ENCODE data around the gene SFN.
"Not testable (repeated sequence)": the region's sequence is repeated elsewhere in the genome, so short reads cannot be mapped to it uniquely, and the experiment has no call there.

The SFN gene

DNA sequence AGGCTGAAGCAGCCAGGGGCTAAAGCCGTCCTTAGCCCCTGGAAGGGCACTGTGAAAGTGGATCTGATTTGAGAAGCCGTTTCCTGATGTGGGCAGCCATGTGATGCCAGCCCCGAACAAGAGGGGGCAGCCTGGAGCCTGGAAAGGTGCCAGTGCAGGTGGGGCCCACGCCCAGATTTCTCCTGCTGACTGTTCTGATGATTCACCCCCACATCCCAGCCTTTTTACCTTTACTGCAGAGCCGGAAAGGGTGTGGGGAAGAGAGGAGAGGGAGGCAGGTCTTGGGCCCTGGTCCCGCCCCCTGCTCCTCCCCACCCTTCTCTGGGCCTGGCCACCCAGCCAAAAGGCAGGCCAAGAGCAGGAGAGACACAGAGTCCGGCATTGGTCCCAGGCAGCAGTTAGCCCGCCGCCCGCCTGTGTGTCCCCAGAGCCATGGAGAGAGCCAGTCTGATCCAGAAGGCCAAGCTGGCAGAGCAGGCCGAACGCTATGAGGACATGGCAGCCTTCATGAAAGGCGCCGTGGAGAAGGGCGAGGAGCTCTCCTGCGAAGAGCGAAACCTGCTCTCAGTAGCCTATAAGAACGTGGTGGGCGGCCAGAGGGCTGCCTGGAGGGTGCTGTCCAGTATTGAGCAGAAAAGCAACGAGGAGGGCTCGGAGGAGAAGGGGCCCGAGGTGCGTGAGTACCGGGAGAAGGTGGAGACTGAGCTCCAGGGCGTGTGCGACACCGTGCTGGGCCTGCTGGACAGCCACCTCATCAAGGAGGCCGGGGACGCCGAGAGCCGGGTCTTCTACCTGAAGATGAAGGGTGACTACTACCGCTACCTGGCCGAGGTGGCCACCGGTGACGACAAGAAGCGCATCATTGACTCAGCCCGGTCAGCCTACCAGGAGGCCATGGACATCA lies at the start of gene SFN:
Gene SFN, plus strand, starts transcription at position 369 of the 904 bp plus-strand sequence. Its CDS starts 64 bp downstream, at position 433.
- DNase-seq = peak; percentile 10

GRCh38 chr1:26814377-26814776 lies 48.6 kb upstream of the SFN start:
- no peak for DNase-seq

GRCh38 chr1:26814893-26815292 lies 48.1 kb upstream of the SFN start:
- no peak for DNase-seq

GRCh38 chr1:26820784-26821269 lies 42.1 kb upstream of the SFN start:
- DNase-seq = peak; percentile 84

GRCh38 chr1:26822737-26823395 lies 40.1 kb upstream of the SFN start:
- no peak for DNase-seq

DNA sequence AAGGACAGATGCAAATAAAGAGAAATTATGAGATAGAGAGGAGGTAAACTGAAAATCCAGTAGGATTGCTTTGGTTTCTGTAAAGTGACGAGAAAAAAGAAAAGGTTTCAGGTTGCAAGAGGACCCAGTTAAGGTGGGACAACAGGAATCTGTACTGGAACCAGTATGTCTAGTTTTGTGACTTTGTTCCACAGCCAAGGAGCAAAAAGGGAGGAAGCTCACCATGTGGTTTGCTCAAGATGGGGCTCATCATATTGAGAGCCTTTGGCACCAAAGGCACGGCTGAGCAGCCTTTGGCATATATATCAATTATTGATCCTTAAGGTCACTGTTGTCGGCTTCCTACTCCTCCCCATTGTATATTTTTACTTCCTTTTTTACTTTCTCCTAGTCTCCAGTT lies 38.2 kb upstream of the SFN start:
- DNase-seq = no peak

GRCh38 chr1:26826261-26827105 lies 36.5 kb upstream of the SFN start, which contains the start of gene ZDHHC18:
Gene ZDHHC18, plus strand, starts transcription at chr1:26826688. Its CDS starts 117 bp downstream, at chr1:26826805.
- DNase-seq = peak; percentile 68

- DNase-seq = no peak
Observed at GRCh38 chr1:26827106-26827604, 35.8 kb upstream of the SFN start.

DNA sequence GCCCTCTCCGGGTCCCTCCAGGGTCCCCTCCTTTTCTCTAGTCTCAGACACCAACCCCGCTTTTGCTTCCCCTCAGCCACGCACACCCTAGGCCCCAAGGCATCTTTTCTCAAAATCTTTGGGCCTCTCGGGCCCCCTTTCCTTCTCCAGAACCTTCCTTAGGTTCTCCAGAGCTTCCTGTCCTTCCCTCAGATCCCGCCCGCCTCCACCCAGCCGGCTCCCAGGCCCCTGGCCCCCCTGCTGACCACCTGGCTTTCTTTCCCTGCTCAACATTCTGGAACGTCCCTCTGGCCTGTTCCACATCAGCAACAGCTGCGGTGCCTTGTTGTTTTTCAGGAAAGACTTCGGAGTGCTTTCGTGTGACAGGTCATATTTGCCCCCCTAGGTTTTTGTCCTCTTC lies 35.3 kb upstream of the SFN start:
- no peak for DNase-seq

DNA sequence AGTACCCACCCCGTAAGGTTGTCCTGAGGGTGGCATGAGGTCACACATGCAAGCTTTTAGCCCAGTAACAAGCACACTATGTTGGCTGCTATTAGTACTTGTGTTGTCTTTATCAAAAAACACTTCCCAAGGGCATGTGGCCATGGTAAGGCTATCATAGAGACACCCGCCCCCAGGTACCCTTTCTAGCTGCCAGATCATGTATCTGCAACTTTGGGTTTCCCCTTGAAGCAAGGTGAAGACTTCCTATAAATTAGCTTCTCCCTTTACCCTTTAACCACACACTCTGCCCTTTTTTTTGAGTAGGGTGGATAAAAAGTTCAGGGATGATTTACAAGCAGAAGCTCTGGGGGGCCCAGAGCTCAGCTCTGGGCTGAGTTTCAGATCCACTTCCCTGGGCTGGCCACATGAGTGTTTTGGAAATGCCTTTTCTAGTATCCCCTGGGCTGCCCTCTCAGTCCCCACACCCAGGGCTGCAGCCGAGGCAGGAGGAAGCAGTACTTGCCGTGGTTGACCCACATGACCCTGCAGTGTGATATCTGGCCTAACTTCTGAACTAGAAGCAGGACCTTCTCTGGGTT lies 34.4 kb upstream of the SFN start:
- peak; percentile 87 for DNase-seq

DNA sequence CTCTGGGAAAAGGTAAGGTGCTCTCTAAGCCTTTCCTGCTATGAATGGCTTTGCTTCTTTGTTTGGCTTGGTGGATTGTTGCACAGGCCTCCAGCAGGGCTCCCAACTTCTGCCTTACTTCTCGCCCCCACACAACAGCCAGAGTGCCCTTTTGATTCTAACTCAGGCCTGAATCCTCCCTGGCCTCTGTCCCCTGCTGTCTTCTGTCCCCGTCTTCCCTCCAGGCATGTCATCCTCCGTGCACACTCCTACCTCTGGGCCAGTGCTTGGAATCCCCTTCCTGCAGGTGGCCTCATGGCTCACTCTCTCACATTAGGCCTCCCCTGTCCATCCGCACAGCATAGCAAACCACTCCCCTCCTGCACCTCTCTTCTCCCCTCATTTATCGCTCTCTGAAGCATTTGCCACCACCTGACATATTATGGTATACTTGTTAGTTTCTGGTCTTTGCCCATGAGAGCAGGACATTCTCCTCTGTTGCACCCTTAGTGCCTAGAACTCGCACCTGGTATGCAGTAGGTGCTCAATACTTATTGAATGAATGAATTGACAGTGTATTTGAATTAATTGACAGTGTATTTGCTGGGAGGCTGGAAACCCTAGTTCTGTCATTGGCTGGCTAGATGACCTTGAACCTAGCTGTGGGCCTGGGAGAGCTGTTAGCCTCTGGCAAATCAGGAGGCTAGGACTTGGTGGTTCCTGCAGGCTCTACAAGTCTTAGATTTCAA lies 33.6 kb upstream of the SFN start:
- peak; percentile 5 for DNase-seq

DNA sequence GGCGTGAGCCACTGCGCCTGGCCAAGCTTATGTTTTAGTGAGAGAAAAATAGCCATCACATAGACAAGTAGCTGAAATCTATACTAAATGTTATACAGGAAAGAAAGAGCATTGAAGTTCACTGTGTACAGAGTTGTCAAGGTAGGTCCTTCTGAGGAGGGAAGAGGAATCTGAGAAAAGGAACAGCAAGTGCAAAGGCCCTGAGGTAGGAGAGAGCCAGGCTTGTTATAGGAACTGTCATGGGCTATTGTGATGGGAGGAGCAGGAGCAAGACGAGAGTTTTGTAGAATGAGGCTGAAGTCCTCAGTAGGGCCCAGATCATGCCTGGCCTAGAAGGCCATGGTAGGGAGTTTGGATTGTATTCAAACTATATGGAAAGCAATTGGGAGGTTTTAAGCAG lies 31.9 kb upstream of the SFN start:
- DNase-seq = no peak

DNA sequence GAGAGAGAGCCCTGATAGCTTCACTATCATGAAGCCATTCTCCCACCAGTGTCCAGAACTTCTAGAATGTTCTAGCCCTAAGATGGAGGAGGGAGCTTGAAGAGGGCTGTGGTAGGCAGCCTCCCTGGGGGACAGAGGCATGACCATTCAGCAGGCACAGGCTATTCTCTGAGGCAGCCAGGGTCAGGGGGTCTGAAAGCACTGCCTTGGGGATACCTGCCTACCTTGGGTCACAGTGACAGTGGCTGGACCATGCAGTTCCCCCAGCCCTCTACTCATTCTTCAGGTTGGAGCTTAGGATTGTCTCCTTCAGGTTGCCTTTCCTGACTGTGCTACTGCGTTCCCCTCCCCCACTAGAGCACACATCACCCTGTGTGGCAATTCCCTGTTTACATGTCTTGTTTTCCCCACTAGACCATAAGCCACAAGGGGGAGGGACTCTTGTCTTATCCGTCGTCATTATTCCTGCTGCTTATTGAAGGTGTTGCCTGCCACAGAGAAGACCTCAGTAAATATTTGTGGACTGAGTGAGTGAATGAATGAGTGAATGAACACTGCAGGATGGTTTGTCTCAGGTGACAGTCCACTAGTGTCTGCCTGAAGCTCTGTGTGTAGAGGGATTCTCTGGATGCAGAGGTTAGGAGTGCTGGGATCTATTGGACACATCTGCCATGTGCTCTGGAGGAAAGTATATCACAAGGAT lies 31.3 kb upstream of the SFN start:
- peak; percentile 51 for DNase-seq

GRCh38 chr1:26832249-26832960 lies 30.5 kb upstream of the SFN start:
- DNase-seq = no peak

GRCh38 chr1:26833432-26834405 lies 29.2 kb upstream of the SFN start:
- DNase-seq = peak; percentile 35

DNA sequence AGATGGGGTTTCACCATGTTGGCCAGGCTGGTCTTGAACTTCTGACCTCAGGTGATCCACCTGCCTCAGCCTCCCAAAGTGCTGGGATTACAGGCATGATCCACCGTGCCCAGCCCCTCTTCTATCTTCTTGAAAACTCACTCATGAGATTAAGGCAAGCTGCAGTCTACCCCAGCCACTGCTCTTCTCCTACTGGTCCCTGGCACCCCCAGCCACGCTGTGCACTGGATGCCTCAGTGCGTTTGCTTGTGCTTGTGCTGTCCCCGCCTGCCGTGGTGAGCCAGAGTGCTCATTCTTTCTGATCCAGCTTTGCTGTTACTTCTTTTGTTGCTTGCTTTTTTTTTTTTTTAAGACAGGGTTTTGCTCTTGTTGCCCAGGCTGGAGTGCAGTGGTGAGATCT lies 25.3 kb upstream of the SFN start:
- DNase-seq = not testable (repeated sequence)

GRCh38 chr1:26838474-26839338 lies 24.2 kb upstream of the SFN start:
- DNase-seq = peak; percentile 28

- DNase-seq = no peak
Observed at GRCh38 chr1:26839339-26839722, 23.6 kb upstream of the SFN start.

All from inflammatory macrophage treated with lipopolysaccharide for 4 hours (primary cell).